OCI-LY7 (cell line): Measurements from ENCODE around the gene TEX101. TPM values are rescaled to one million over a fixed set of nuclear protein-coding genes. Genes with fewer than 3 reads are reported as not detected.

Experiments used
- BruUV-seq: library from RNA; stranded (reverse); fragments of 400-500 nt; replicated peaks from 2 replicates; lab custom pipeline; 2021; lab: Mats Ljungman, UMichigan
- CTCF ChIA-PET: fragments of 300-600 bp; sonication (Branson Sonifier 250); formaldehyde crosslinking; loops from one replicate; lab custom pipeline; 2022; ENCODE audit warnings: antibody characterized with exemption; ENCODE audit not compliant: unreplicated experiment; lab: Charles Lee
- POLR2A ChIA-PET: fragments of 300-600 bp; sonication (Branson Sonifier 250); formaldehyde crosslinking; loops from one replicate; lab custom pipeline; 2022; ENCODE audit warnings: antibody characterized with exemption; lab: Charles Lee
- DNase-seq: peaks from one replicate; pipeline ENCODE4 v3.0.0-alpha.2; 2015; ENCODE audit warnings: low spot score
- H2AFZ ChIP-seq: fragments of 200-600 bp; sonication (generic), shearing (Covaris generic); 2 replicates; pipeline ENCODE4 v1.6.1; 2014; ENCODE audit warnings: mild to moderate bottlenecking, antibody characterized with exemption, low read length, moderate library complexity
- H3K27ac ChIP-seq: fragments of 200-600 bp; sonication (generic); 2 replicates; pipeline ENCODE4 v1.5.1; 2014; ENCODE audit warnings: mixed run types, low read depth, mild to moderate bottlenecking, moderate library complexity, low read length, inconsistent platforms; ENCODE audit not compliant: poor library complexity, severe bottlenecking
- H3K36me3 ChIP-seq: fragments of 200-600 bp; sonication (generic); 2 replicates; pipeline ENCODE4 v1.6.1; 2014; ENCODE audit warnings: mild to moderate bottlenecking, antibody characterized with exemption, low read length, moderate library complexity, mixed read lengths; ENCODE audit not compliant: insufficient read depth
- H3K4me1 ChIP-seq: fragments of 200-600 bp; sonication (generic); 2 replicates; pipeline ENCODE4 v1.5.1; 2014; ENCODE audit warnings: mild to moderate bottlenecking, low read length; ENCODE audit not compliant: insufficient read depth, poor library complexity, severe bottlenecking
- H3K4me2 ChIP-seq: fragments of 200-600 bp; sonication (generic); 2 replicates; pipeline ENCODE4 v1.6.1; 2014; ENCODE audit warnings: mild to moderate bottlenecking, low read length
- H3K4me3 ChIP-seq: fragments of 200-600 bp; sonication (generic); 2 replicates; pipeline ENCODE4 v1.5.1; 2014; ENCODE audit warnings: mild to moderate bottlenecking, low read depth, low read length; ENCODE audit not compliant: poor library complexity, severe bottlenecking
- H3K79me2 ChIP-seq: fragments of 200-600 bp; sonication (generic); 2 replicates; pipeline ENCODE4 v1.6.1; 2016; ENCODE audit warnings: low read depth, mild to moderate bottlenecking, low read length, moderate library complexity, mixed read lengths; ENCODE audit not compliant: insufficient read depth
- H3K9me2 ChIP-seq: fragments of 200-600 bp; sonication (generic); 2 replicates; pipeline ENCODE4 v1.6.1; 2016; ENCODE audit warnings: mild to moderate bottlenecking, low read length, mixed read lengths; ENCODE audit not compliant: insufficient read depth
- H3K9me3 ChIP-seq: fragments of 200-600 bp; sonication (generic); 2 replicates; pipeline ENCODE4 v1.6.1; 2014; ENCODE audit warnings: mild to moderate bottlenecking, mixed run types, low read length, mixed read lengths
- H4K20me1 ChIP-seq: fragments of 200-600 bp; sonication (generic); 2 replicates; pipeline ENCODE4 v1.6.1; 2014; ENCODE audit warnings: mild to moderate bottlenecking, antibody characterized with exemption, low read length, moderate library complexity, mixed read lengths; ENCODE audit not compliant: insufficient read depth
- CTCF ChIP-seq: fragments of 200-600 bp; sonication (generic); conservative IDR thresholded peaks from 2 replicates; pipeline ENCODE4 v1.5.1; 2014; ENCODE audit warnings: mild to moderate bottlenecking, antibody characterized with exemption, low read length, moderate library complexity, mixed read lengths
- EZH2phosphoT487 ChIP-seq: fragments of 200-600 bp; sonication (generic); IDR thresholded peaks from 2 replicates; pipeline ENCODE4 v1.6.1; 2018; ENCODE audit warnings: low read depth, borderline replicate concordance, mild to moderate bottlenecking, mixed run types, antibody characterized with exemption, low read length, moderate library complexity, mixed read lengths
- intact Hi-C: fragments of 100-400 bp; cut with micrococcal nuclease; formaldehyde crosslinking; loops from one replicate; pipeline ENCODE4 v1.10.0; 2022; ENCODE audit not compliant: unreplicated experiment
- total RNA-seq, 2 experiments: library from RNA; depleted of rRNA in 1 of 2; stranded (reverse); fragments of >200 nt in 1 of 2; shearing (Covaris generic) in 1 of 2; gene quantifications; 2 replicates each; pipeline ENCODE4 v1.2.3, GENCODE V29; 2014 to 2022

TEX101 gene
- total RNA-seq, 2 experiments from 2014 or later = not detected

DNA sequence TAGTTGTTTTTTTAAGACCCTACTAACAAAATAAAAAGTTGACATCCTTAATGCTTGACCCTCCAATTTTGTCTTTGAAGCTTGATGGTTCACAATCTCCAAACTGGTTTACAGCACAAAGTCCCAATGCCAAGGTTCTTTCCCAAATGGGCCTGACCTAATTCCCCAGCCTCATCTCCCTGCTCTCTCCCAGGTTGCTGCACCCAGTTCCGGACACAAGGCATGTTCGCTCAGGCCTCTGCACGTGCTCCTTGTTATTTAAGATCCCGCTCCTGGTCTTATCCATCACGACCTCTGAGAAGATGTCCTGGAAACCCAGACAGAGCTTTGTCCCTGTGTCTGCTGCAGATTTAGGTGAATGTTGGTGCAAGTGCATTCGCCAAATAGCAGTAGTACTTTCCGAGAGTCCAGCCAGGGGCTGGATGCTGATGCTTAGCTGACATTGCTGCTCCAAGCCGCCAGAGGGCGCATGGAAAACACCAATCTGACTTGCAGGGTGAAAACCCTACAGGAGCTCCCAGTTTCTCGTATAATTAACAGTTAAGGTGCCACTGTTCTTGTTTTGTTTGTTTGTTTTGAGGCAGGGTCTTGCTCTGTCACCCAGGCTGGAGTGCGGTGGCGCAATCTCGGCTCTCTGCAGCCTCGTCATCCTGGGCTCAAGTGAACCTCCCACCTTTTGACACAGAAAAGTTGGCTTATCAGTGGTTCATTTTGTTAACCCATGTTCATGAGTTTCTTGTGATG, 32.2 kb downstream of the TEX101 start:
- H3K79me2 ChIP-seq = no peaks in the 10 kb centered on the region
- no peaks in the 10 kb centered on the region for H3K9me3 ChIP-seq
- no peaks in the 10 kb centered on the region for H4K20me1 ChIP-seq
- no TSS peak for BruUV-seq
- peak; percentile 77 for DNase-seq
- no peak overlapping the region for H3K27ac ChIP-seq
- ChIA-PET CTCF (interaction anchor here (1.0 to 1.2 kb wide), 3 partner anchors 71 to 74 kb away, joined by 3 to 7 read pairs (median 4); no protein-coding TSS in a partner anchor), POLR2A (interaction anchor here (0.6 to 0.8 kb wide), 2 partner anchors 202 to 231 kb away, joined by 3 read pairs; no protein-coding TSS in a partner anchor)
- no peaks in the 10 kb centered on the region for H3K36me3 ChIP-seq
- H3K9me2 ChIP-seq = no peaks in the 10 kb centered on the region
- intact Hi-C loops = loop anchor here (1.0 to 10.0 kb wide), 2 partner anchors 72 to 148 kb away; partner anchors contain the start of genes IRGQ and ZNF576
- no peak overlapping the region for H2AFZ ChIP-seq
- no peak overlapping the region for H3K4me3 ChIP-seq
- H3K4me2 ChIP-seq = no peak overlapping the region
- no peaks in the 10 kb centered on the region for H3K4me1 ChIP-seq
- TF ChIP-seq EZH2phosphoT487 = no peak
- TF ChIP-seq CTCF = peak; percentile 94

DNA sequence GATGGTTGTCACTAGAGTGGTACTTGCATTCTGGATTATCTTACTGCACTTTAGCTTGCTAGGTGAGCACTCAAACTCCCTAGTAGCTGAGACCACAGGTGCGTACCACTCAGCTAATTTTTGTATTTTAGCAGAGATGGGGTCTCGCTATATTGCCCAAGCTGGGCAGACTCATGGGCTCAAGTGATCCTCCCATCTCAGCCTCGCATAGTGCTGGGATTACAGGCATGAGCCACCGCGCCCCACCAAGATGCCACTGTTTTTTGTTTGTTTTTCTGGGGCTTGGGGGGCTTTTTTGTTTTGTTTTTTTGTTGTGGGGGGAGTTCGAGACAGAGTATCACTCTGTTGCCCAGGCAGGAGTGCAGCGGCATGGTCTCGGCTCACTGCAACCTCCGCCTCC, 33.0 kb downstream of the TEX101 start:
- no peak overlapping the region for H3K4me3 ChIP-seq
- no peak overlapping the region for H2AFZ ChIP-seq
- H4K20me1 ChIP-seq = no peaks in the 10 kb centered on the region
- ChIA-PET CTCF (interaction anchor here (1.0 to 1.2 kb wide), 2 partner anchors 70 to 72 kb away, joined by 3 to 4 read pairs; no protein-coding TSS in a partner anchor), POLR2A (interaction anchor here (0.6 kb wide), 1 partner anchor 201 kb away, joined by 3 read pairs; no protein-coding TSS in a partner anchor)
- no peaks in the 10 kb centered on the region for H3K9me2 ChIP-seq
- no peaks in the 10 kb centered on the region for H3K4me1 ChIP-seq
- BruUV-seq = no TSS peak
- no peak overlapping the region for H3K4me2 ChIP-seq
- intact Hi-C loops = loop anchor here (1.0 to 10.0 kb wide), 2 partner anchors 72 to 147 kb away; partner anchors contain the start of genes IRGQ and ZNF576
- TF ChIP-seq EZH2phosphoT487 (no peak), CTCF (no peak)
- H3K79me2 ChIP-seq = no peaks in the 10 kb centered on the region
- H3K9me3 ChIP-seq = no peaks in the 10 kb centered on the region
- no peak overlapping the region for H3K27ac ChIP-seq
- no peaks in the 10 kb centered on the region for H3K36me3 ChIP-seq
- DNase-seq = no peak
